GM18520 (cell line): ENCODE results near the gene PGAP1.
"Not testable (repeated sequence)": the region's sequence is repeated elsewhere in the genome, so short reads cannot be mapped to it uniquely, and the experiment has no call there.

Source experiments
- ATAC-seq: cut with Tn5 transposase; IDR thresholded peaks from one replicate; pipeline ENCODE4 v1.9.1; 2021; ENCODE audit not compliant: unreplicated experiment

PGAP1 gene

DNA sequence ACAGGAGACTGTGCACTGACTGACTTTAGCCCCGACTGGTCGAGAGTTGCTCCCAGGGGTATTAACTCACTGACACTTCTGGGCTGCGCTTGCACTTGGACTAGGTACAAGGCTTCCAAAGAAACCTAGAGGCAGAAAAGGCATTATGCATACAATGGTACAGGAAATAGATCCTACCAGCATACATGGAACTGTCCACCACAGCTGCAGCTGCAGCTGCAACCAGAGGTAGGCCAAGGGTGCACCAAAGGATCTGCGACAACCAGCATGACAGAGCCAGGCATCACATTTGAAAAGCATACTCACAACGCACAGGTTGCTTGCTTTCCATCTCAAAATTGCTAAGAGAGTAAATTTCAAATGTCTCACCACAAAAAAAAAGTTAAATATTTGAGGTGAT, 22.6 kb upstream of the PGAP1 start:
- ATAC-seq: no peak

DNA sequence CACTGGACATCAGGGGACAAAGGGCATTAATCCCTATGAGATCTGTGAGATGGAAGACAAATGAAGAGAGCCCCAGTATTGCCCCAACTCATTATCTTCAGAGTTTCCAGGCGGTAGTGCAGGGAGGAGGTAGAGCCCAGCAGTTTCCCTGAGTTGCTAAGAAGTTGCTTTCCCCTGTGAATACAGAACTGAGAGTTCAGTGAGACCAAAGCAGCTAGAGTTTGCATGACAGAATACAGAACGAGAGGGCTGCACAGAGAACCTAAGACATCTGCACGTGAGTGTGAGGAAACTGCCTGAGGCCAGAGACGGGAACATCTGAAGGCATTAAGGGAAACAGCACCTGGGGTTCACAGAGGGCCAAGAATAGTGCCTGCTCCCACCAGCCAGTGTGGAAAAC, 18.1 kb upstream of the PGAP1 start:
- peak; percentile 74 for ATAC-seq

DNA sequence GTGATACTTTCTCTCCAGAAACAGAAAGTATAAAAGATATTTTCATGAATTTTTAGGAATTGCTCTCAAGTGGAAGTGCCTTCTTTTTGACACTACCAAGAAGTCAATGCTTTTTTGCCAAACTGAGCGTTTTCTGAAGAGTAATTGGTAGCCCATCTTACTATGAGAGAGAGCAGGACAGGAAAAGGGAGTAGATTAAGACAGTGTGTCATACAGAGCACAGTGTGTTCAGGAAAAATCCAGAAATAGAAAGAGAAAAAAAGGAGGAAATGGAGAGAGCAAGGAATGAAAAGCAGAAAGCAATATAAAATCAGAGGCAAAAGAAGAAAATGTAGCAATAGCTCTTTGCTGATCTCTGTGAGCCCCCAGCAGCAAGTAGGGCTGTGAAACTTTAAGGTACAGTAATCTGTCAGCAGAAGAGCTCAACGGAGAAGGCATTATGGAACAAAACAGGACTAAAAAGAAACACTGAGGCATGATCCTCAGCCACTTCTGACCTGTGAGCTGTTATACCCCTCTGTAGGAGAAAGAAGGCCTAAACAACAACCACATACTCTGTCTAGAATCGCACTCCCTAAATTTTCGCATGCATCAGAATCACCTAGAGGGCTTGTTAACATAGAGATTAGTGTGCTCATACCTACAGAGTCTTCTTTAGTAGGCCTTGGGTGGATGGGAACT, 15.0 kb upstream of the PGAP1 start:
- ATAC-seq: no peak

DNA sequence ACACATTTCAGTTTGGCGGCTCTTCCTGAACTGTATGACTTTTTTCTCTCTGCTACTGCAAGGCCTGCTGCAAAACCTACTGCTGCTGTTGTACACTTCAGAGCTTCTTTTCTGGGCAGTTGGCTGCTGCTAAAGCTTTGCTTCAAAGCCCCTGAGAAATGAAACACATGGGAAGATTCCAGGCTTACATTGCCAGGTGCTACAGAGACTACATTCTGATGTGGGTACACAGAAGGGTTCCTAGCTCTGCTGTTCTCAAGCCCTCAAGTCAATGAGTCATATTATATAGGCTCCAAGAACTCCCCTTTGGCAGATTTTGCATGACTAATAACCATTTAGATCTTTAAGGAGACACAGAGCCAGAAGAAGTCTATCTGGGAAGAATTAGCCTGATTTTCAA, 12.9 kb upstream of the PGAP1 start:
- no peak for ATAC-seq

DNA sequence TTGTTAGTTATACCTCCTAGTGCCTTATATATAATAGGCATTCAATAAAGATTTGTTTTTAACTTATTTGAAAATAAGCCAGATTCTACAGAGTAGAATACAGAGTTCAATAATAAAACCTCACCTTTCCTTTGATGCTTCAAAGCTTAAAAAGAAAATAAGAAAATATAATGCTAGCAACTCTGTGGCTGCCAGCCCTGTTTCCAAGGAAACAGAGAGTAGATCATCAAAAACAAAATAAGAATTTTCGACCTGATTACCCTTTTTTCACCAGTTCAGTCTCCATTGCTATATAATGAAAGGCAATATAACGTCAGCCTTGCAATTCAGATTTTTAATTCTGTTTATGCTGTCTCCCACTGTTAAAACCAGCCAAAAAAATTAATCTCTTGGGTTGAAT, 8.9 kb upstream of the PGAP1 start:
- ATAC-seq: no peak

DNA sequence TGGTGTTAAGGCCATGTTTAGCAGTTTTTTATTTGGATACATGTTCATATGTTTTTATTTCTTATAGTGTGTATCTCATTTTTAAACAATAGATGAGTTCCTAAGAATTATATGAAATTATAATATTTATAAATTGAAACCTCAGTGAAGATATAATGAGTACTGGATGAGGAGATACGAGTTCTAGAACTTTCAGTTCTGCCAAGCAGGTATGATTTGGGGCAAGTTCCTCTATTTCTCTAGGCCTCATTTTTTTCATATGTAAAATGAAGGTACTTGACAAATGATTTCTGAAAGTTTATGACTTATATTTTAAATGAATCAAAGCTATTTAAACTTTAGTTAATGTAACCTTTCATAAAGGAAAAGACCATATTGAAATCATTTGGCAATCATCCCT, 8.2 kb upstream of the PGAP1 start:
- no peak for ATAC-seq

DNA sequence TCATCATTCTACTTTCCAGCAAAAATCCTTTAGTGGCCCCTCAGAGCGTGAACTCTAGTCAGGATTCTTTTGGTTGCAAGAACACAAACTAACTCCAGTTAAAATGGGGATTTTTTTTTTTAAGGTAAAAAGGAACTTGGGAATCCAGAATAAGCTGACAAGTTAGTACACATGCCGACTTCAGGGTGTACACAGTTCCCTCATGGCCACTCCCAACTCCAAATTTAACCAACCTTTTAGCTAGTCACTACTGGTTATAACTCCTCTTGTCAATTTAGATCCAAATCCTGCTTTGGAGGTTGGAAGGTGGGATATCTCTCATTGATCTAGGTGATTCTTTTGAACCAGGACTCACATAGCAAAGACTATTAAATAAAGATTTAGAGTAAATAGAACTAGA, 5.0 kb upstream of the PGAP1 start:
- ATAC-seq: no peak

DNA sequence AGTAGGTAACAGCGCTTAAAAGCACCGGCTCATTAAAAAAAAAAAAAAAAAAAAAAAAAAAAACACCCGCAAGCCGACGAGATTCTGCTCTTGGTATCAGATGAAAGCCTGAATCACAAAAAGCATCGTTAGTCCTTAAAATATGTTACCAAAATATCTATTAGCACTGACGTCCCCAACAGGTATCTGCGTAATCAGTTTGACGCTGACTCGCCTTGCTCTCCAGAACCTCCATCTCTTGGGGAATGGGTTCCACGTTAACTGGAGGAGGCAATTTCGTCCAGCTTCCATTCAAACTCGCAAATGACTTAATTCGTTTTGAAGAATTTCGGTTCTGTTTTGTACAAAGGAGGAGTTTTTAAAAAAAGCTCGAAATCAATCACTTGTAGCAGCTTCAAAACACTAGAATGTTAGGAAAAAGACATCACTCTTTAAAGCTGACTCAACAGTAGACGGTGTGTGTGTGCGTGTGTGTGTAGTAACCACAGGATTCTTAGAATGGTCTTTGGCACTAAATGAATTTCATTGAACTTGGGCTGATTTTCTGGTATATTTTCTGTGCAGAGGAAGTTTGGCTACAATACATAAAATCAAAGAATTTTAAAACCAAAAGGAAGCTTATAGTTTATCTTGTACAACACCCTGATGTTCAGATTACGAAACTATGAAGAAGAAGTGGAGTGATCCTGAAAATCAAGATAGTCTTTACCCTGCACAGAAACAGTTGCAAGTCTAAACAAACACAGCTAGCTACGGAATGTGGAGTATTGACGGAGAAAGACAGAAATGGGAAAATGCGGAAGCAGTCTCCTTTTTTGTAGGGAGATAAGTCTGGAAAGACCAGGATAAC, 1.1 kb upstream of the PGAP1 start:
- ATAC-seq: no peak

DNA sequence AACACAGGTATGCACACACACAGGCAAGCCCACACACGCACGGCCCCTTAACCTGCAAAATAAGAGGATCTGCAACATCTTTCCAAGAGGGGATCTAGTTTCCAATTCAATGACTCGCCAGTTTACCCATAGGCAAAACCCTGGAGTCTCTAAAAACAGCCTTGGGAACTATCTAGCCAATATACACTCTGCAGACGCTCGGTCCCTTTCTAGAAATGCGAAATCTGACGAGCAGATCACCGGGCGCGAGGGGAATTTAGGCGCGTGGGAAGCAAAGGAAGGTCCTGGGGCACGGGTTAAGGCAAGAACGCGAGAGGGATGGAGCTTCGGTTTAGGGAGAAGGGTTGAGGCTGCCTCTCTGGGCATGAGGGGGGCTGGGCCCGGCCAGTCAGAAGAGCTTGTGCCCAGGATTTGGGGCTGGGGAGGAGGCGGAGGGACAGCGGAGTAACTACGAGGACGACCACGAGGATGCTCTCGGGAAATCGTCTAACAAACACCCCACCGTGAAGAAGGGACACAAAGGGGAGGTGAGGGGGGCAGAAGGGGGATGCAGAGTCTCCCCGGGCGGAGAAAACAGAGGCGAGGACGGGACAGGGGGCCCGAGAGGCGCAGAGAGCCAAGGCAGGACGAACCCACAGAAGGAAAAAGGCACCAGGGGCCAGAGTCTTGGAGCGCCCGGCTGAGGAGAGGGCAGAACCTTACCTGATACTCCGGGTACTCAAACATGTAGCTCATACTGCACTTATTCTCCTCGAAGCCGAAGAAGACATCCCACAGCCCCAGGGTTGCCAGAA, 542 bp downstream of the PGAP1 start:
- peak; percentile 5 for ATAC-seq

DNA sequence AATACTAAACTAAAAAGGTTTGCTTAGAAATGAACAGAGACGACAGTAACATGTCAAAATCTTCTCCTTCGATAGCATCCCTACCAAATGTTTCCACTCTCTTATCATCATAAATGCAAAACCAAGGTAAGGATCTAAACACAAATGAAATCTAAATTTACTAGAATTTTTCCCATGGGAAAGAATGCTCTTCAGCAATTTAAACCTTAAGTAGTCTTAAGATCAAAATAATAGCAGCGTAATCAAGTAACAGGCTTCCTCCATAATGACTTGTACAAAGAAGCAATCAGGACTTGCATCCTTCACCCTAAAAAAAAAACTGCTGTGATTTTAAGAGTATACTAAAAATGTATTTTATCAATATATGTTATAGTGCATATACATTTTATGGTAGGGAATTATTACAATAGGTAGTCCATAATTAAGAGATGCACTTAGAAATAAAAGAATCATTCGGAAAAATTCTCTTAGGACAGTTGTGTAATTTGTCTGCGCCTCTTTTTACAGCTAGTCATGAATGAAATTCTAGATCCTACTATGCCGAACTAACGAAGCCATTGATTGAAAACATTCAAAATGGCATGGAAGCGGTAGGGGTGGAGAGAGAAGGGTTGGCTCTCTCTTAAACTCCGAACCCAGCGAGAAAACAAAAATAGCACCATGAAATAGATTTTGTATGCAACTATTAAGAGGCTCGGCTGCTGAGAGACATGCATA, 1.3 kb downstream of the PGAP1 start:
- ATAC-seq: no peak

DNA sequence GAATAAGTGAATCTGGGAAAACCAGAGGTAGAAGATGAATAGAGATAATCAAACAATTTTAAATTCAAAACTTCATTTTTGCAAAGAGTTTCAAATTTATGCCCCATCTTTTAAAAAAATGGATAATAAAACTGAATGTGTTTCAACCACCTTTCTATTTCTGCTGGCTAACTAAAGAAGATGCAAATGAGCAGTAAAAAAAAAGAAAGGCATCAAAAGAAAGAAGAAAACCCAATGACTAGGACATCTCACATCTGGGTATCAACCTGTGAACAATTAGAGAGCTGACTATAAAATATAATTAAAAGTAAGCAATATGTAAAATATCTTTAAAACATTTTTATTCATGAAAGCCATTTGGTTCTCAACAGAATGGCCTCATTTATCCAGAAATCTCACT, 2.5 kb downstream of the PGAP1 start:
- ATAC-seq: no peak

DNA sequence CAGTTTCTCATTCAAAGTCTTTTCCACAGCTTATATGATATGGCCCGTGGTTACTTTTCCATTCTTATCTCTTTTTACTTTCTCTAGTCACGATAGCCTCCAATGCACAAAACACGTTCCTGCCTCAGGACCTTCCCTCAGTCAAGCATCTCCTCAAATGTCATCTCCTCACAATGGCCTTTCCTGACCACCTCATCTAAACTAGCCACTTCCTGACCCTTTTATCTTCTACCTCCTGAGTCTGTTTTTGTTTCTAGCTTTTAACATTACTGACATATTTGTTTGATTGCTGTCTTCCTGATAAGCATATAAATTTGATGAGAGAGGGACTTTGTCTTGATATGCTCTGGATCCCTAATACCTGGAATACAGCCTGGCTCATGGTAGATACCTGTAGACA, 7.6 kb downstream of the PGAP1 start:
- no peak for ATAC-seq

DNA sequence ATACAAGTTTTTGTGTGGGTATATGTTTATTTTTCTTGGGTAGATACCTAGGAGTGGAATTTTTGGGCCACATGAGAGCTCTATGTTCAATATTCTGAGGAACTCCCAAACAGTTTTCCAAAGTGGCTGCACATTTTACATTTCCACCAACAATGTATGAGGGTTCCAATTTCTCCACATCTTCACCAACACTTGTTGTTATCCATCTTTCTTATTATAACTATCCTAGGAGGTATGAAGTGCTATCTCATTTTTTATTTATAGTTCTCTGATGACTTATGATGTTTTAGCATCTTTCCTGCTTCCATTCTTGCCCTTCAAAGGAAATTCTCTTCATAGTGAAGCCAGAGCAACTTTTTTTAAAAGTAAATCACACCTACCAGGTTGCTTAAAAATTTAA, 8.7 kb downstream of the PGAP1 start:
- no peak for ATAC-seq

DNA sequence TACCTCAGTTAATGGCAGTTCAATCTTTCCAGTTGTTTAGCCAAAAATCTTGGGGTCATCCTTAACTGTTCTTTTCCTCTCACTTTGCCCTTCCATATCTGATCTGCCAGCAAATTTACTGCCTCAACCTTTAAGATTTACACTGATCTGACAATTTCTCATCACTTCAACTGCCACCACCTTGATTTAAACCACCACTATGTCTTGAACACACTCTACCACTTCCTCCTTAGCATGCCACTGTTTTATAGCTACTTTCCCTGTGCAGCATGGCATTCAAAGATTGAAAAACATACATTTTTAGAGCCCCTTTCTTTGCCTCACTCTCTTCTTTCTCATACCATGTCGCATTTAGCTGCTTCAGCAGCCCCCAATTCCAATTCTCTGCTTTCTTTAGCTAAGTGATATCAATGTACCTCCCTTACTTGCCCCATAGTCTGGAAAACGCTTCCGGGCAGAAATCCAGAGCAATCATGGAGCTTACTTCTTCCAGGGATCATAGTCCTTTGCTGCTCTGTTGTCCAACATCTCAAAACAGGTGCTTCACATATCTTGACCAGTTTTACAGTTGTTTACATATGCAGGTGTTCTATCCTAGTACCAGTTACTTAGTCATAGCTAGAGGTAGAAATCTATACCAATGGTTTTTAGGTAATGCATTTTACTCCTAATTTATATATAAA, 10.9 kb downstream of the PGAP1 start:
- ATAC-seq: peak; percentile 13

DNA sequence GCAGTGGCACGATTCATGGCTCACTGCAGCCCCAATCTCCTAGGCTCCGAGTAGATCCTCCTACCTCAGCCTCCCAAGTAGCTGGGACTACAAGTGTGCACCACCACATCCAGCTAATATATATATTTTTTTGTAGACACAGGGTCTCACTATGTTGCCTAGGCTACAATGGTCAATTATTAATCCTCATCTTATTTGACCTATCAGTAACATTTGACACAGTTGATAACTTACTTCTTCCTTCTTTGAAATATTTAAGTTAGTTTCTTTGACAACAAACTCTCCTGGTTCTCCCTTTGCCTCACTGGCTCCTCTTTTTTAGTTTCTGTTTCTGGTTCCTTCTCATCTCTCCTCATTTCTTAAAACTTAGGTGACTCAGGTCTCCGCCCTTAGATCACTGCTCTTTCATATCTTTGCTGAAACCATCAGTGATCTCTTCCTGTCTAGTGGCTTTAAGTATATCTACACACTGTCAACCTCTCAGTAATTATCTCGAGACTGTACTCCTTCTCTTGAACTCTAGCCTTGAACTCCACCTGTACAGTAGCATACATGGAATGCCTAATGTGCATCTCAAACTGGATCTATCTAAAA, 11.5 kb downstream of the PGAP1 start:
- ATAC-seq: peak; percentile 69

DNA sequence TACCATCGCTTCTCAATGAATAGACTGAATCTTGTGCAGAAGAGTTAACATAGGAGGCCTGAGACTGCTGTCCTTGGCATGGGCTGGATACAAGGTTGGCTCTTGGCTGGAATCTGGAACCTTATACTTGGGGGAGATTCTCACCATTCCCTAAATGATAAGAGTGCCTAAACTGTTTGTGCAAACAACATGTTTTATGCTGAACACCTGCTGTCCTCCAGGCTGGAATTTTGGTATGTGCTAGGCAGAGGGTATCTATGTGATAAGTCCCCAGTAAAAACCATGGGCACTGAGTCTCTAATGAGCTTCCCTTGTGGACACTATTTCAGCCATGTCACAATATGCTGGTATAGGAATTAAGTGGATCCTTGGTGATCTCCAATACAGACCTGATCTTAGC, 12.8 kb downstream of the PGAP1 start:
- no peak for ATAC-seq

DNA sequence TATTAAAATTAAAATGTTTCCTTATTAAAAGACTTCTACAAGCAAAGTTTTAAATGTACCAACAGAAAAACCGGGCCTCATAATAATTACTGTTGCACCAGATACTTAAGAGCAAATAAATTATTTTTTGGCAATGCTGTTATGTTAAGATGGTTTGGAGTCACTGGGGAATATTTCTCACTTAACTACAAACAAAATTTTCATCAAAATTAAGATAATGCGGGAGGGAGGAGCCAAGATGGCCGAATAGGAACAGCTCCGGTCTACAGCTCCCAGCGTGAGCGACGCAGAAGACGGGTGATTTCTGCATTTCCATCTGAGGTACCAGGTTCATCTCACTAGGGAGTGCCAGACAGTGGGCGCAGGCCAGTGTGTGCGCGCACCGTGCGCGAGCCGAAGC, 21.1 kb downstream of the PGAP1 start:
- not testable (repeated sequence) for ATAC-seq

DNA sequence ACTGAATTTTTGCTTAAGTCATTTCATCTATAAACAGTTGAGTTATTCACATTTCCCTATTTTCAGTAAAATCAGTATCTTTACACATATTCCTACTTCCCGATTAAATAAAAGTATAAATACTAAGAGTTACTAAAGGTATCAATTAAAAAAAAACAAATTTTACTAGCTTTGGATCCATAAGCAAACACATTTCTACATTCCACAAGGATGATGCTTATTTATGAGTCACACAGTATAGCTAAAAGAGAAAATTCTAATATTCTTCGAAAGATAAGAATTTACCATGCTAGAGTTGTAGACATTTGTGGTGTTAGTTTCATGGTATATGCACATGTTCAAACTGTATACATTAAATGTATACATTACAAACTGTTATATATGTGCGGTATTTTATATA, 23.7 kb downstream of the PGAP1 start:
- ATAC-seq: no peak

DNA sequence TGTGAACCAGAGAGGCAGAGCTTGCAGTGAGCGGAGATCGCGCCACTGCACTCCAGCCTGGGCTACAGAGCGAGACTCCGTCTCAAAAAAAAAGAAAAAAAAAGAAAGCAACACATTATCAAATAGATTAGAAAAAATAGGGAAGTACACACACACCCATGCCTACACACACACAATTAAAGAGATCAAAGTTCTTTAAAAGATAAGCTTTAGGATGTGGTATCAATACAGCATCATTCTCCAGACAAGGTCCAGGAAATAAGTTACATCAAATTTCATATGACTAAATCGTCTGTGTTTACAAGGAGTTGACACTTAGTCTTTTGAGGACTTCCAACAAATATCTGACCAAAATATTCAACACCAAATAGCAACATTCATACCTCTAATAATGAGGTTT, 25.7 kb downstream of the PGAP1 start:
- ATAC-seq: no peak

DNA sequence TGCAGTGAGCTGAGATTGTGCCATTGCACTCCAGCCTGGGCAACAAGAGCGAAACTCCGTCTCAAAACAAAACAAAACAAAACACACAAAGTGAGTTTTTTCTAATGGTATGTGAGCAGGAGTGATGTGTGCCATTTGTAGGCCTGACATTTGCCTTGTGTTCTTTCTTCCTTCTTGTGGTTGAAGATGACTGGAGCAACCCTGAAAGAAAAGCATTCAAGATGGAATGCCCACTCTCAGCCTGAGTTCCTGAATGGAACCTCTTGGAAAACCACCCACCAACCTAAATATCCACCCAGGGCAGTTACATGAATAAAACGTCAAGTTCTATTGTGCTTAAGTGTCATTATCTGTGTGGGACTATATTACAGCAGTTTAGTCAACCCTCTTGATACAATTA, 26.5 kb downstream of the PGAP1 start:
- no peak for ATAC-seq
